Mucosa of descending colon (tissue), 3 donors: ENCODE measurements around the gene THSD7B. TPM values are rescaled to one million over a fixed set of nuclear protein-coding genes. Genes with fewer than 3 reads are reported as not detected.

Source experiments
- ATAC-seq: fragments of 200-7000 bp; cut with Tn5 transposase; one replicate; pipeline ENCODE4 v1.9.1; 2020; ENCODE audit warnings: mild to moderate bottlenecking, moderate library complexity
- DNase-seq, 3 donors: peaks; one replicate each; pipeline ENCODE4 v3.0.0-alpha.2; 2020
- H3K36me3 ChIP-seq: fragments of 200-600 bp; one replicate; pipeline ENCODE4 v1.8.0; 2021; ENCODE audit warnings: low read depth, mild to moderate bottlenecking
- H3K4me1 ChIP-seq: fragments of 200-600 bp; one replicate; pipeline ENCODE4 v1.8.0; 2021; ENCODE audit warnings: low read depth, mild to moderate bottlenecking
- H3K4me3 ChIP-seq: fragments of 200-600 bp; one replicate; pipeline ENCODE4 v1.8.0; 2021; ENCODE audit warnings: mild to moderate bottlenecking
- H3K9me3 ChIP-seq: fragments of 200-600 bp; one replicate; pipeline ENCODE4 v1.8.0; 2021; ENCODE audit warnings: mild to moderate bottlenecking
- CTCF ChIP-seq: fragments of 200-600 bp; IDR thresholded peaks from one replicate; pipeline ENCODE4 v1.8.0; 2022; ENCODE audit warnings: antibody characterized with exemption, mild to moderate bottlenecking
- intact Hi-C, 2 donors: fragments of 100-400 bp; cut with DNase I in 1 of 2; cut with micrococcal nuclease in 1 of 2; formaldehyde crosslinking; loops; one replicate each; pipeline versions ENCODE4 v1.11.0 to v1.11.1; 2022; cut with DNase I, micrococcal nuclease
- total RNA-seq, 3 donors: library from RNA; stranded (reverse); fragmentation: NEBNext Ultra II Directional in 2 of 3; extraction: Animal tissue kit (Norgen Biotek cat#: 25700) in 2 of 3; gene quantifications; one replicate each; pipeline versions ENCODE4 v1.2.1 to v1.2.4, GENCODE V29; 2021 to 2023
- donor health status: DM: no; HTN: no; CAD: no; lungs with moderate emphysema.
- donor health status: DM: no; HTN: no; CAD: no.
- donor health status: DM: no; HTN: yes; CAD: no.

The THSD7B gene
- total RNA-seq, 3 donors from 2014 or later, result 0.85 TPM; not detected in 2

GRCh38 chr2:137172162-137172561 lies 406.8 kb downstream of the THSD7B start:
- ATAC-seq (no peak), DNase-seq (no peak)
- no peak for TF ChIP-seq CTCF
- no peaks in the 10 kb centered on the region for H3K4me1 ChIP-seq
- H3K4me3 ChIP-seq, result no peak overlapping the region
- H3K36me3 ChIP-seq, result no peaks in the 10 kb centered on the region
- intact Hi-C loops, result no loop called here
- H3K9me3 ChIP-seq, result no peaks in the 10 kb centered on the region

- Histone ChIP-seq H3K4me1 (no peaks in the 10 kb centered on the region), H3K4me3 (no peak overlapping the region), H3K36me3 (no peaks in the 10 kb centered on the region), H3K9me3 (no peaks in the 10 kb centered on the region)
- TF ChIP-seq CTCF, result no peak
- no peak for DNase-seq
- intact Hi-C loops, result no loop called here
- ATAC-seq, result no peak
Measured at GRCh38 chr2:137173463-137173862, 408.1 kb downstream of the THSD7B start.

GRCh38 chr2:137175246-137175645 lies 409.9 kb downstream of the THSD7B start:
- no peaks in the 10 kb centered on the region for H3K4me1 ChIP-seq
- TF ChIP-seq CTCF, result no peak
- ATAC-seq (no peak), DNase-seq (no peak)
- intact Hi-C loops, result no loop called here
- H3K36me3 ChIP-seq, result no peaks in the 10 kb centered on the region
- H3K9me3 ChIP-seq, result no peaks in the 10 kb centered on the region
- no peak overlapping the region for H3K4me3 ChIP-seq

- Histone ChIP-seq H3K36me3 (no peaks in the 10 kb centered on the region), H3K9me3 (no peaks in the 10 kb centered on the region), H3K4me1 (no peaks in the 10 kb centered on the region), H3K4me3 (no peak overlapping the region)
- ATAC-seq (no peak), DNase-seq (no peak)
- intact Hi-C loops, result no loop called here
- no peak for TF ChIP-seq CTCF
Measured at GRCh38 chr2:137178951-137179377, 413.6 kb downstream of the THSD7B start.

- Histone ChIP-seq H3K9me3 (no peaks in the 10 kb centered on the region), H3K4me3 (no peak overlapping the region), H3K36me3 (no peaks in the 10 kb centered on the region), H3K4me1 (no peaks in the 10 kb centered on the region)
- TF ChIP-seq CTCF, result no peak
- intact Hi-C loops, result no loop called here
- ATAC-seq, result no peak
- no peak for DNase-seq
Measured at GRCh38 chr2:137179542-137179941, 414.2 kb downstream of the THSD7B start.

GRCh38 chr2:137180012-137180411 lies 414.7 kb downstream of the THSD7B start:
- Histone ChIP-seq H3K4me1 (no peaks in the 10 kb centered on the region), H3K4me3 (no peak overlapping the region), H3K36me3 (no peaks in the 10 kb centered on the region), H3K9me3 (no peaks in the 10 kb centered on the region)
- no peak for DNase-seq
- no peak for ATAC-seq
- intact Hi-C loops, result no loop called here
- no peak for TF ChIP-seq CTCF
